DND-41 (cell line): ENCODE measurements around the gene POLR3B.

ENCODE experiments used
- CTCF ChIP-seq: IDR thresholded peaks from 2 replicates; pipeline ENCODE4 v1.5.1; 2012; ENCODE audit warnings: borderline replicate concordance, low read length, moderate library complexity, mild to moderate bottlenecking; ENCODE audit not compliant: poor library complexity, severe bottlenecking; ENCODE audit errors: extremely low read depth
- EZH2 ChIP-seq: IDR thresholded peaks from 3 replicates; pipeline ENCODE4 v1.6.1; 2012; ENCODE audit warnings: borderline replicate concordance, low read depth, mild to moderate bottlenecking, moderate library complexity, low read length, inconsistent platforms; ENCODE audit not compliant: severe bottlenecking

- no peak for TF ChIP-seq CTCF
- TF ChIP-seq EZH2: no peak
Observed at GRCh38 chr12:106498056-106498455, 140.5 kb downstream of the POLR3B start.
